NT2/D1 (cell line): Measurements from ENCODE around the gene DNAJB1.

Experiments used
- SUZ12 ChIP-seq: IDR thresholded peaks from 2 replicates; pipeline ENCODE4 v1.6.1; 2011; ENCODE audit not compliant: insufficient read length, insufficient read depth; ENCODE audit errors: extremely low read depth
- YY1 ChIP-seq: IDR thresholded peaks from 2 replicates; pipeline ENCODE4 v1.6.1; 2011; ENCODE audit not compliant: insufficient read length, insufficient read depth
- ZNF274 ChIP-seq: IDR thresholded peaks from 2 replicates; pipeline ENCODE4 v1.6.1; 2011; ENCODE audit warnings: mild to moderate bottlenecking, low read depth, low read length

GRCh38 chr19:14515501-14516047 lies 2.6 kb downstream of the DNAJB1 start:
- TF ChIP-seq SUZ12 (no peak), ZNF274 (no peak), YY1 (no peak)
